ENCODE data around the gene PTPRU.

DNA sequence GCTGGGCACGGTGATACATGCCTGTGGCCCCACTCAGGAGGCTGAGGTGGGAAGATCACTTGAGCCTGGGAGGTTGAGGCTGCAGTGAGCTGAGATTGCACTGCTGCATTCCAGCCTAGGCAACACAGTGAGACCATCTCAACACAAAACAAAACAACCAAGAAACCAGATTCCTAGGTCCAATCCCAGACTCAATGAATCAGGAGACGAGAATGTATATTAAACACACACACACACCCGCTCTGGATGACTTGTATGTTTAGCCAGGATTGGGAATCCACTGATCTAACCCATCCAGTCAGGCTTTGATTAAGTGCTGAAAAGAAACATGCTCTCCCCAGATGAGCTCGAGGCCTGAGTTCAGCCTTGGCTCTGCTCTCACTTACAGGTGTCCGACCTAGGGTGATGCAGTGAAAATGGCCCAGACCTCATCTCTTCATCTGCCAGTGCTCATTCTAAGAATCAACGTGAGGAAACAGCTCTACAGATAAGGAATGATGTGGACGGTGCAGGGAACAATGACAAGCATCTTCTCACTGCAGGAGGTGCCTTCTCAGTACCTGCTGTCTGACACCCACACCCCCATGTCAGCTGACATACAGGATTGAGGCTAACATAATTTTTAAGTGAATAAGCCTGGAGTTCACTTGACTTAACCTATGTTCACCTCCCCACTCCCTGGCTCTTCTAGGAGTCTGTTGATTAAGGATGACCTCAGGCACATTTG lies 39.3 kb upstream of the PTPRU start:
- TF ChIP-seq BACH1 (IDR thresholded peaks at IDR 0.05; ENCODE audit: low read length), result no peak
- TF ChIP-seq, protein P1, sequence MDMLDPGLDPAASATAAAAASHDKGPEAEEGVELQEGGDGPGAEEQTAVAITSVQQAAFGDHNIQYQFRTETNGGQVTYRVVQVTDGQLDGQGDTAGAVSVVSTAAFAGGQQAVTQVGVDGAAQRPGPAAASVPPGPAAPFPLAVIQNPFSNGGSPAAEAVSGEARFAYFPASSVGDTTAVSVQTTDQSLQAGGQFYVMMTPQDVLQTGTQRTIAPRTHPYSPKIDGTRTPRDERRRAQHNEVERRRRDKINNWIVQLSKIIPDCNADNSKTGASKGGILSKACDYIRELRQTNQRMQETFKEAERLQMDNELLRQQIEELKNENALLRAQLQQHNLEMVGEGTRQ (IDR thresholded peaks at IDR 0.05; ENCODE audit: low read length), result no peak
- no peak for TF ChIP-seq YY1 (IDR thresholded peaks at IDR 0.05; ENCODE audit: low read depth, low read length)
- TF ChIP-seq HDAC6 (IDR thresholded peaks at IDR 0.05; ENCODE audit: low read depth, low read length), result no peak
- TF ChIP-seq, protein P2, sequence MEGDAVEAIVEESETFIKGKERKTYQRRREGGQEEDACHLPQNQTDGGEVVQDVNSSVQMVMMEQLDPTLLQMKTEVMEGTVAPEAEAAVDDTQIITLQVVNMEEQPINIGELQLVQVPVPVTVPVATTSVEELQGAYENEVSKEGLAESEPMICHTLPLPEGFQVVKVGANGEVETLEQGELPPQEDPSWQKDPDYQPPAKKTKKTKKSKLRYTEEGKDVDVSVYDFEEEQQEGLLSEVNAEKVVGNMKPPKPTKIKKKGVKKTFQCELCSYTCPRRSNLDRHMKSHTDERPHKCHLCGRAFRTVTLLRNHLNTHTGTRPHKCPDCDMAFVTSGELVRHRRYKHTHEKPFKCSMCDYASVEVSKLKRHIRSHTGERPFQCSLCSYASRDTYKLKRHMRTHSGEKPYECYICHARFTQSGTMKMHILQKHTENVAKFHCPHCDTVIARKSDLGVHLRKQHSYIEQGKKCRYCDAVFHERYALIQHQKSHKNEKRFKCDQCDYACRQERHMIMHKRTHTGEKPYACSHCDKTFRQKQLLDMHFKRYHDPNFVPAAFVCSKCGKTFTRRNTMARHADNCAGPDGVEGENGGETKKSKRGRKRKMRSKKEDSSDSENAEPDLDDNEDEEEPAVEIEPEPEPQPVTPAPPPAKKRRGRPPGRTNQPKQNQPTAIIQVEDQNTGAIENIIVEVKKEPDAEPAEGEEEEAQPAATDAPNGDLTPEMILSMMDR (IDR thresholded peaks at IDR 0.05; ENCODE audit: control extremely low read depth in 1 of 3, insufficient read depth in 1 of 3, low read depth in 1 of 3, low read length in 3 of 3), result no peak
- TF ChIP-seq EZH2 (IDR thresholded peaks at IDR 0.05; ENCODE audit: low read depth, low read length, severe bottlenecking), result no peak
- TF ChIP-seq ZNF274 (IDR thresholded peaks at IDR 0.05; ENCODE audit: borderline replicate concordance, extremely low read depth, low read length), result no peak
- TF ChIP-seq, protein P3, sequence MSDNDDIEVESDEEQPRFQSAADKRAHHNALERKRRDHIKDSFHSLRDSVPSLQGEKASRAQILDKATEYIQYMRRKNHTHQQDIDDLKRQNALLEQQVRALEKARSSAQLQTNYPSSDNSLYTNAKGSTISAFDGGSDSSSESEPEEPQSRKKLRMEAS (IDR thresholded peaks at IDR 0.05), result no peak
- TF ChIP-seq CBX8 (IDR thresholded peaks at IDR 0.05; ENCODE audit: borderline replicate concordance, low read depth, low read length), result no peak
- TF ChIP-seq POLR2AphosphoS5 (IDR thresholded peaks at IDR 0.05; ENCODE audit: low read depth, low read length), result no peak
- no peak for TF ChIP-seq GABPA (IDR thresholded peaks at IDR 0.05; ENCODE audit: borderline replicate concordance, insufficient read depth, low read length)
- no peak for TF ChIP-seq PHF8 (conservative IDR thresholded peaks at IDR 0.05; ENCODE audit: low read depth, low read length)
- no peak for TF ChIP-seq SP2 (IDR thresholded peaks at IDR 0.05; ENCODE audit: low read length)
- no peak for TF ChIP-seq POLR2A (IDR thresholded peaks at IDR 0.05; ENCODE audit: control extremely low read depth in 1 of 2, low read depth in 2 of 2, low read length in 2 of 2)

Data from H1 (cell line).